HFFc6 (cell line): ENCODE results near the gene NANP. TPM values are rescaled to one million over a fixed set of nuclear protein-coding genes. Genes with fewer than 3 reads are reported as not detected.

Experiments
- DNase-seq: peaks from one replicate; pipeline ENCODE4 v3.0.0-alpha.2; 2018
- H3K27ac Mint-ChIP-seq: 2 replicates; pipeline ENCODE4 v1.8.0; 2020; ENCODE audit warnings: mild to moderate bottlenecking, mixed read lengths
- H3K27me3 Mint-ChIP-seq: 2 replicates; pipeline ENCODE4 v1.8.0; 2021; ENCODE audit warnings: mild to moderate bottlenecking, moderate library complexity, mixed read lengths; ENCODE audit not compliant: insufficient read depth
- H3K36me3 Mint-ChIP-seq: 2 replicates; pipeline ENCODE4 v1.8.0; 2021; ENCODE audit warnings: low read depth, mixed read lengths
- H3K4me1 Mint-ChIP-seq: 2 replicates; pipeline ENCODE4 v1.8.0; 2020; ENCODE audit warnings: low read depth, mixed read lengths
- H3K4me3 Mint-ChIP-seq: 2 replicates; pipeline ENCODE4 v1.8.0; 2020; ENCODE audit warnings: mild to moderate bottlenecking, moderate library complexity, mixed read lengths
- H3K9me3 Mint-ChIP-seq: 2 replicates; pipeline ENCODE4 v1.8.0; 2020; ENCODE audit warnings: mild to moderate bottlenecking, mixed read lengths
- total RNA-seq, 6 experiments: library from RNA; stranded (reverse); fragmentation: NEBNext Ultra II Directional; extraction: Animal tissue kit (Norgen Biotek cat#: 25700); gene quantifications; 2 replicates in 1 of 6; 3 replicates in 5 of 6; pipeline ENCODE4 v1.2.3, GENCODE V29; 2021
- TF ChIP-seq, protein P1 (sequence below): fragments of 200-600 bp; sonication (generic); IDR thresholded peaks from 2 replicates; pipeline ENCODE4 v1.5.0; 2021; ENCODE audit warnings: antibody characterized with exemption, mild to moderate bottlenecking

Gene NANP
- total RNA-seq, 6 experiments from 2014 or later: 7.1 to 8.6 (median 7.4) TPM

DNA sequence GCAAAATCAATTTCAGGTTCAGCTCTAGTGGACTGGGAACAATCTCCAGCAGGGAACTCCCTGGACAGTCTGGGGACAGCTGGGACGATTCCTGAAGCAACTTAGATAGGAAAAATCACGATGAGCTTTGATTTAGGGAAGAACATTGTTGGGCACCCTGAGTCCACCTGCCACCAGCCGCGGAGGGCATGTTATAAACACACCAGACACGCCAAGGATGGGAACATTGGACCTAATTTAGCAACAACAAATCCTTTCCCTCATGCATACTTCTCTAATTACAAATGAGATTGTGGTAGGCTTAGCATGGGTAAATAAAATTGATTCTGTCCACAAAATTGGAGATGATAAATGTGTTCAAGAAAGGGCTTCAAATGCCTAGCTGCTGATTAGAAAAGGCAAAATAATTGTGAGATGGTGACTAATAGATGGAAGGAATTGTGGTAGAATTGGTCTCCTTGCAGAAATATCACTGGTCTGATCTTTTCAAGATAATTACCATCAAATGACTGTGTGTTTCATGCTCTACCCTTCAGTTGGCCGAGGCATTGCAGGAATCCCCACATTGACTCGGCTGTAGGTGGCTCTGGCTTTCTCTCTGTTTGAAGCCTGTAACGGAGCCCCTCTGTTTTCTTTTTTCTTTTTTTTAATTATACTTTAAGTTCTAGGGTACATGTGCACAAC, 6.1 kb upstream of the NANP start:
- H3K27me3 Mint-ChIP-seq: no peaks in the 10 kb centered on the region
- peaks cover 51% of the 10 kb centered on the region for H3K4me1 Mint-ChIP-seq
- no peak overlapping the region for H3K27ac Mint-ChIP-seq
- H3K4me3 Mint-ChIP-seq: no peak overlapping the region
- H3K36me3 Mint-ChIP-seq: peaks cover 30% of the 10 kb centered on the region
- DNase-seq: peak; percentile 60
- TF ChIP-seq, protein P1, sequence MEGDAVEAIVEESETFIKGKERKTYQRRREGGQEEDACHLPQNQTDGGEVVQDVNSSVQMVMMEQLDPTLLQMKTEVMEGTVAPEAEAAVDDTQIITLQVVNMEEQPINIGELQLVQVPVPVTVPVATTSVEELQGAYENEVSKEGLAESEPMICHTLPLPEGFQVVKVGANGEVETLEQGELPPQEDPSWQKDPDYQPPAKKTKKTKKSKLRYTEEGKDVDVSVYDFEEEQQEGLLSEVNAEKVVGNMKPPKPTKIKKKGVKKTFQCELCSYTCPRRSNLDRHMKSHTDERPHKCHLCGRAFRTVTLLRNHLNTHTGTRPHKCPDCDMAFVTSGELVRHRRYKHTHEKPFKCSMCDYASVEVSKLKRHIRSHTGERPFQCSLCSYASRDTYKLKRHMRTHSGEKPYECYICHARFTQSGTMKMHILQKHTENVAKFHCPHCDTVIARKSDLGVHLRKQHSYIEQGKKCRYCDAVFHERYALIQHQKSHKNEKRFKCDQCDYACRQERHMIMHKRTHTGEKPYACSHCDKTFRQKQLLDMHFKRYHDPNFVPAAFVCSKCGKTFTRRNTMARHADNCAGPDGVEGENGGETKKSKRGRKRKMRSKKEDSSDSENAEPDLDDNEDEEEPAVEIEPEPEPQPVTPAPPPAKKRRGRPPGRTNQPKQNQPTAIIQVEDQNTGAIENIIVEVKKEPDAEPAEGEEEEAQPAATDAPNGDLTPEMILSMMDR: no peak
- no peaks in the 10 kb centered on the region; the same call in 1 of the 2 replicates for H3K9me3 Mint-ChIP-seq

DNA sequence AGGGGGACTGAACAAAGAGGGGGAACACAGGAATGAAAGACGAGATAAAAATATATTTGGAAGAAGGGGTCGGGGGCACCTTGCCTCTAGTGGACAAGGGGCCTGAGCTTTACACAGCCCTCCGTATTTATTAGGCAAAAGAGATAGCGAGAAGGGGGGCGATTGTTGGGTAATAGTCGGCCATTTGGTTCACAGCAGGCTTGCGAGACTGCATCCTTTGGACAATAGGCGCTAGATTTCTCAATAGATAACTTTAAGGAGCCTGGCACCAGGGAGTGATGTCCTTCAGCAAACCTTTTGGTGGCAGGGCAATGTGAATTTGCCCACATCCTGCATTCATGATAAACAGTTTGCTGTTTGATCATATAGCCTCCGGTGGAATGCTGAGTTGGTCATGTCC, 3.0 kb upstream of the NANP start:
- DNase-seq: no peak
- peaks cover 40% of the 10 kb centered on the region for H3K4me1 Mint-ChIP-seq
- peaks cover 27% of the 10 kb centered on the region for H3K36me3 Mint-ChIP-seq
- peaks cover 6% of the 10 kb centered on the region for H3K27me3 Mint-ChIP-seq
- no peak overlapping the region for H3K4me3 Mint-ChIP-seq
- H3K9me3 Mint-ChIP-seq: no peaks in the 10 kb centered on the region; the same call in 1 of the 2 replicates
- H3K27ac Mint-ChIP-seq: no peak overlapping the region
- TF ChIP-seq, protein P1: no peak

DNA sequence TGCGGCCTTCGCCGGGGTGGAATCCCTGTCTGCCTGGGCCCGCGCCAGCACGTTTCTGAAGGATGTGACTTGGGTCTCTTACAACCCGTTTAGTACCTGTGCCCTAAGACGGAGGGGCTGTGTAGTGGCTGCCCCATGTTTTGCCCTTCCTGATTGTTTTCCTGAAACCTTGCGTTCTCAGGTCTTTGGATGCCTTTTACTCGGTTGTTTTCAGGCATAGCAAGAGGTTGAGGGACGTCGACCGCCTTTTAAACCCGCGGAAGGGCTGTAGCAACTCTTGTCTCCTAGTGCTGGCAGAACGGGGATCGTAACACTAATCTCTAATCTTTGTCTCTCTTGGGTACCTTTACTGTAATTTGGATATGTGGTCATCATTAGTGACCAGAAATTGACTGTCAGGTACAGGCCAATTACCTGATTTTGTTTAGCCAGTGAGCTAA, 706 bp upstream of the NANP start:
- no peaks in the 10 kb centered on the region; the same call in 1 of the 2 replicates for H3K9me3 Mint-ChIP-seq
- peaks cover 21% of the 10 kb centered on the region for H3K36me3 Mint-ChIP-seq
- peak overlapping the region; percentile 98 for H3K27ac Mint-ChIP-seq
- peaks cover 6% of the 10 kb centered on the region for H3K27me3 Mint-ChIP-seq
- peaks cover 32% of the 10 kb centered on the region for H3K4me1 Mint-ChIP-seq
- TF ChIP-seq, protein P1: no peak
- DNase-seq: no peak
- H3K4me3 Mint-ChIP-seq: peak overlapping the region; percentile 88

DNA sequence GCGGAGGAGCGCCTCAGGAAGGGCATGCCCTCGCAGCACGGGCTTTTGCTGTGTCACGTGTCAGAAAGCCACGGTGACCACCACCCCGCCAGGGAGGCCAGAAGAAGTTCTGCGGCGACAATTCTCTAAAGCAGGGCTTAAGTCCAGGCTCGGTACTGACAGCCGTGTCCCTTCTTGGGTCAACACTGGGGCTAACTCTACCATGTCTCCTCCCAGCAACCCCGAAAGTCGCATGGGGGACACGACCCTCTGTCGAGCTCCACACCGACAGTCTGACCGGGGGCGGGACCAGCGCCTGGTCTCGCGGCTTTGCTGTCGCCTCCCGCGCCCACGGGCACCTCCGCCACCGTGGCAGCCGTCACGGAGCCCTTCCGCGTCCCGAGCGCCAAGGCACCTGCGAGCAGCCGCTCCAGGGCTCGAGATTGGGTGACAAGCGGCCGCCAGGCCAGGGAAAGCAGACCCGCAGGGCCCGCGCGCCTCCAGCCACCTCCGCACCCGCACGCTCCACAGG, 534 bp downstream of the NANP start:
- Mint-ChIP-seq H3K4me3 (peak overlapping the region; percentile 88), H3K4me1 (peaks cover 31% of the 10 kb centered on the region), H3K9me3 (no peaks in the 10 kb centered on the region; the same call in 1 of the 2 replicates), H3K27me3 (peaks cover 6% of the 10 kb centered on the region), H3K27ac (peak overlapping the region; percentile 98), H3K36me3 (peaks cover 18% of the 10 kb centered on the region)
- TF ChIP-seq, protein P1: no peak
- peak; percentile 11 for DNase-seq

DNA sequence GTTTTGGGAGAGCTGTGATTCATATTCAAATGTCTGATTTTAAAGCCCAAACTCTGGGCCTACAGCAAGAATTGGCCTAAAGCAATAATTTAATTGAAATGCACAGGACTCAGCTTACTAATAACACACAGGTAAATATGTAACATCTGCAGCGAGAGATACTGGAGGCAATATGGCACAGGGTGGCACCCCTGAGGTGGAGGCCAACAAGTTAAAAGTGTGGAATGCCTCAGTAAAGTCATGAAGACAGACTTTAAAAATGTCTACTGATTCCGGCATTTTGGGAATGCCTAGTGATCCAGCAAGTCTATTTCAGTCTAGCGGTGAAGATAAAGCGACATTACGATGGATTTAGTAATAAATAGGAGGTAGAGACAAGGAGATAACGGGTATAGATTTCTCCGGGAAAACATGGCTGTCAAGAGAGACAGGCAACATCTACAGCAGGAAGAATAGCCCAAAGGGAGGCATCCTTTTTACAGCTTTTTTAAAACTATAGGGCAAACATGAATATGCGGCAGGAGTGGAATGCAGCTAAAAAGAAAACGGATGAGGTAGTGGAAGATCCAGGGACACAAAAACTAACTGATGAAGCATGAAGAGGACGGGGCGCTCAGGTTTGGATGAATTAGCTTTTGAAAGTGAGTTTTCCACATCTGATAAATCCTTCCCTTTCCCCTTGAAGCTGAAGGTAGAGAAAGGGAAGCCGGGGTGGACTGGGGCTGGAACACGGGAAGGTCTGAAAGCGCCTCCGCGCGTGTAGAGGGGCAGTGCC, 1.2 kb downstream of the NANP start:
- H3K4me1 Mint-ChIP-seq: peaks cover 36% of the 10 kb centered on the region
- peak; percentile 4 for DNase-seq
- peak overlapping the region; percentile 88 for H3K4me3 Mint-ChIP-seq
- H3K9me3 Mint-ChIP-seq: no peaks in the 10 kb centered on the region
- H3K36me3 Mint-ChIP-seq: peaks cover 12% of the 10 kb centered on the region
- H3K27me3 Mint-ChIP-seq: peaks cover 6% of the 10 kb centered on the region
- TF ChIP-seq, protein P1: no peak
- H3K27ac Mint-ChIP-seq: peak overlapping the region; percentile 98
